ENCODE results near the gene SEMA3G.

The SEMA3G gene

GRCh38 chr3:52394751-52395502, 50.0 kb downstream of the SEMA3G start:
- DNase-seq = no peak

- no peak for DNase-seq
Observed at GRCh38 chr3:52393959-52394670, 50.8 kb downstream of the SEMA3G start.

DNA sequence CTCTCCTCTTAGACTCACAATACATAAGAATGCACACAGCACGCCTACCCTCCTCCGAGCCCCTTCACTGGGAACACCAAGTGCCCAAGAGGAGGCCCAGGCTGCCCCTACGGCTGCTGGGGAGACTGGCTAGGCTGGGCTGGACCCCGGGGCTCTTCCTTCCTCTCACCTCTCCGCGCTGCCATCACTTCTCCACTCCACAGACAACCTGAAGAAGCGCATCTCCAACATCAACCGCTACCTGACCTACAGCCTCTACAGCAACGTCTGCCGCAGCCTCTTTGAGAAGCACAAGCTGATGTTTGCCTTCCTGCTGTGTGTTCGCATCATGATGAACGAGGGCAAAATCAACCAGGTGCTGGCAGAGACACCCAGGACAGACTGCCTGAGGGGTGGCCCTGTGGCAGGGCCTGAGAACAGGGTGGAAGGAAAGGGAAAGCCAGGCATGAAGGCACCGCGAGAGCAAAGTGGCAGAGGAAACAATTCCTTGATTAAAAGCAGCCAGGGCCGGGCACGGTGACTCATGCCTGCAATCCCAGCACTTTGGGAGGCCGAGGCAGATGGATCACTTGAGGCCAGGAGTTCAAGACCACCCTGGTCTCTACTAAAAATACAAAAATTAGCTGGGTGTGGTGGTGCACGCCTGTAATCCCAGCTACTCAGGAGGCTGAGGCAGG, 51.6 kb downstream of the SEMA3G start:
- no peak for DNase-seq

- DNase-seq = no peak
Observed at GRCh38 chr3:52392216-52392930, 52.5 kb downstream of the SEMA3G start.

DNA sequence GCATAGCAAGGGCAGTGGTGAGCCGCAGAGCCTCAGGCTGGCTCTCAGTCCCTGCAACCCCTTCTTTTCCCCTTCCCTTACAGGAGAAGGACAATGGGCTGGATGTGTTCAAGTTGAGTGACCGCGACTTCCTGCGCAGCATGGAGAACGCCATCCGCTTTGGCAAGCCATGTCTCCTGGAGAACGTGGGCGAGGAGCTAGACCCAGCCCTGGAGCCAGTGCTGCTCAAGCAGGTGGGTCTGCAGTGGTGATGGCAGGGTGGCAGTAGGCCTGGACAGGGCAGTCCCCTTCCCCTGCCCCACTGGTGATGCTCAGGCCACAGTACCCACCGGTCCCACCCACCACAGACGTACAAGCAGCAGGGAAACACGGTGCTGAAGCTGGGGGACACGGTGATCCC, 53.8 kb downstream of the SEMA3G start:
- DNase-seq = no peak

GRCh38 chr3:52388933-52389332, 56.0 kb downstream of the SEMA3G start:
- no peak for DNase-seq

DNA sequence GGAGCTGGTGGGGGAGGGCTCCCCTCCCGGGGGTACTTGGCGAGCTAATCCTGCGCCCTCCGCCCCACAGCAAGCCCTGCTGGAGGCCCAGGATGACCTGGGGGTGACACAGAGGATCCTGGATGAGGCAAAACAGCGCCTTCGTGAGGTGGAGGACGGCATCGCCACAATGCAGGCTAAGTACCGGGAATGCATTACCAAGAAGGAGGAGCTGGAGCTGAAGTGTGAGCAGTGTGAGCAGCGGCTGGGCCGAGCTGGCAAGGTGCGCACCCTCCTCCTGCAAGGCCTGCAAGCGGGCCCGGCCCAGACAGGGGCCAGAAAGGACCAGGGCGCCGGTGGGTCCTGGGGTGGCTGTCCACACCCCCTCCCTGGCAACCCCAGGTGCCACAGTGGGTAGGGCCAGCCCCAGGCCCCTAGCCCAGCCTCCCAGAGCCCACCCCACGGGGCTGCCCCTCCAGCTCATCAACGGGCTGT, 56.5 kb downstream of the SEMA3G start:
- no peak for DNase-seq

GRCh38 chr3:52387481-52387880, 57.4 kb downstream of the SEMA3G start:
- no peak for DNase-seq

DNA sequence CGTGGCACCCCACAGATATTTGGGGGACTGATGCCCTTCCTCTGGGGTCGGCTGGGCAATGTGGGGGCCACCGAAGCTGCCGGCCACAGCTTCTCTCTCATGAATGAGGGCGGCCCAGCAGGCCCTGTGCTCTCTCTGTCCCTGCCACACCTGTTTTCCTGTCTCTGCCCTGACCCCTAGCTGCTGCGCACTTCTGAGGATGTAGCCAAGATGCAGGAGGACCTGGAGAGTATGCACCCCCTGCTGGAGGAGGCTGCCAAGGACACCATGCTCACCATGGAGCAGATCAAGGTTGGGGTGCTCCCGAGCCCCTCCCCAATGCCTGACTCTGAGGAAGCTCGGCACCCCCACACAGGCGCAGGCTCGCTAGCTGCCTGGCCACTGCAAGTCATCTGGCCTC, 59.7 kb downstream of the SEMA3G start:
- peak in 1 of 2 experiments; percentile 10 for DNase-seq

- DNase-seq = no peak
Observed at GRCh38 chr3:52384019-52384761, 60.7 kb downstream of the SEMA3G start.

DNA sequence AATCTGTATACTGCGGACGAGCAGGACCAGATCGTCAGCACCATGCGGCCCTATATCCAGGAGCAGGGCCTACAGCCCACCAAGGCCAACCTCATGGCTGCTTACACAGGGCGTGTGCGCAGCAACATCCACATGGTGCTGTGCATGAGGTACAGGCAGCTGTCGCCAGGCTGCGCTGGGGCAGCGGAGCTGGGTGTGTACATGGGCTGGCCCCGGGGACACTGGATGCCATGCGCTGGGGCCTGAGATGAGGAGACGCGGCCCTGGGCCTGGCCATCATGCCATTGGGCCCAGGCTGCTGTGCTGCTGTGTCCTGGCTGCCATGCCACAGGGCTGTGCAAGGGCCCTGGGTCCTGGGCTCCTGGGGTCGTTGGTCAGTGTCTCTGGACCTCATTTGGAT, 61.5 kb downstream of the SEMA3G start:
- no peak for DNase-seq
